Activated CD4-positive, alpha-beta T cell treated with anti-CD3 and anti-CD28 coated beads, Interleukin-2, amount 50 U/mL, for 4 hours (primary cell): ENCODE data around the gene HEXD.

Experiments
- DNase-seq, 2 experiments: peaks; one replicate each; pipeline ENCODE4 v3.0.0-alpha.2; 2020

Gene HEXD

GRCh38 chr17:82461827-82462524, 43.8 kb downstream of the HEXD start:
- DNase-seq, result no peak

DNA sequence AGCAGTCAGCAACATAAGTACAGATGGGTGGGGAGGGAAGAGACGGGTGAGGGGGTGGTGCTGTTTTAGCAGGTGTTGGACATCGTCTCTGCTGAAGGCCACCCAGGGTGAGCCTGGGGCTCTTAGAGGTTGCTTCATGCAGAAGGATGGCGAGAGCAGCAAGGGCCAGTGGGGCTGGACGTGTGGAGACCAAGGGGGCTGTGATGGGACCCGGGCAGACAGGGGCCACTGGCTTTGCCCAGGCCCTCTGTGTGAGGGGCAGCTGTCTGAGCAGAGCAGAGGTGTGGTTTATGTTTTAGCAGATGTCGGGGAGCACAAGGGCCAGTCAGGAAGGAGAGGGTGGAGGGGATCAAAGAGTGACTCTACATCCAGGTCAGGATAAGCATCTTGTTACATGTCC, 45.2 kb downstream of the HEXD start:
- no peak for DNase-seq

- no peak for DNase-seq
Measured at GRCh38 chr17:82463925-82464566, 45.9 kb downstream of the HEXD start.

DNA sequence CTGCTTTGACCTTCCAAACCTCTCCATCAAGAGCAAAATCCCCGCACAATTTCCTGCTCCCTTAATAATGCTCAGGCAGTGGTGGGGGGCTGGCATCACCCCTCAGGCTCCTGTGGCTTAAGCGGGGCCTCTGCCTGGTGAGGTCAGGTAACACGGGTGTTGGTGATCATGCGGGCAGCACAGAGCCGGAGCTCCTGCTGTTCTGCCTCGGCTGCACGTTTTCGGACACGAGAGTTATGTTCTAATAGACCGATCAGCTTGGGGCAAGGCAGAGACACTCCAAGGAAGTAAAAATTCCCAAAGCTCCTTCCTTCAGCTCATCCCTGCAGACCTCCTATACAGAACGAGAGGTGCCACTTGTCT, 46.4 kb downstream of the HEXD start:
- no peak for DNase-seq

GRCh38 chr17:82465023-82465603, 47.0 kb downstream of the HEXD start:
- DNase-seq, result no peak

DNA sequence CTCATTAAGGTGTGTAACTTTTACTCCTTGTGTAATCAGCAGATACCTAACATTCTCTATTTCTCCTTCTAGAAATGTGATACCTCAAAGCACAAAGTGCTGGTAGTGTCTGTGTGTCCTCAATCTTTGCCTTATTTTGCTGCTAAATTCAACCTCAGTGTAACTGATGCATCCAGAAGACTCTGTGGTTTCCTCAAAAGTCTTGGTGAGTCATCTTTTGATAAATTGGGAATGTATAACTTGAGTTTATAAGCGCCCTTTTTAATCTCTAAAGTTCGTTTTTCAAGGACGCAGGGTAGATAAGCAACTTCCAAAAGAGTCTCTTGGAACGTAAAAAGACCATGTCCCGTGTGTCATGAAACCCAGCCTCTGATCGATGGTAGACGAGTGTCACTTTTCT, 50.5 kb downstream of the HEXD start:
- no peak for DNase-seq

- DNase-seq, result no peak
Measured at GRCh38 chr17:82470065-82470464, 51.9 kb downstream of the HEXD start.

- no peak for DNase-seq
Measured at GRCh38 chr17:82474223-82475010, 56.3 kb downstream of the HEXD start.

DNA sequence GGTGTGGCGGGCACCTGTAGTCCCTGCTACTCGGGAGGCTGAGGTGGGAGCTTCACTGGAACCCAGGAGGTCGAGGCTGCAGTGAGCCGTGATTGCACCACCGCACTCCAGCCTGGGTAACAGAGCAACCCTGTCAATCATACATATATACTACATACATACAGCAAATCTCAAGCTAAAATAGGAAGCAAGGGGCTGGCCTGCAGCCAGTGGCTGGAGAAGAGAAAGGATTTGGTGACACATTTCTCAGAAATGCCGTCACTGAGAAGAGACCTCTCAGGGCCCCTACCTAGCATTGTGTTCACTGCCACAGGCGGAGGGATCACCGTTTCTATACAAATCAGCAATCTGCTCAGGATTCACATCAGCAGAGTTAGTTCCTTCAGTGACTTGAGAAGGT, 57.3 kb downstream of the HEXD start:
- no peak for DNase-seq

- DNase-seq, result no peak
Measured at GRCh38 chr17:82477934-82478333, 59.8 kb downstream of the HEXD start.

DNA sequence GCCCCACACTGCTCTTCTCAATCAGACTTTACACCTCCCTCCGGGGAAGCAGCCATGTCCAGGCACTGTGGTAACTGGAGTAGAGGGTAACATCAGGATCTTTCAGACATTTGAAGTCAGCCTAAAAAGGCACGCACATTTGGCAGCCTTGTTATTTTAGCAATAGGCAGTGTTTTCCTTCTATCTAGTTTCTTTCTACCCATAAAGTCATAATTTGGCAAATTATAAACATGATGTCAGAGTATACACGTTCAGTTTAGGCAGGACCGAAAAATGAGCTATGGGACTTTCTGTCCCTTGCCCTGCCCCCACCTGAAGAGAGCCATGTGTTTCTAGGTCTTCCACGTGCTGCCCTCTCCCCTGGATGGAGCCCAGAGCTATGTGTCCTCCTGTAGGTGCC, 61.5 kb downstream of the HEXD start:
- DNase-seq, result no peak

- DNase-seq, result no peak
Measured at GRCh38 chr17:82480318-82480717, 62.2 kb downstream of the HEXD start.

- no peak for DNase-seq
Measured at GRCh38 chr17:82483204-82483660, 65.1 kb downstream of the HEXD start.

DNA sequence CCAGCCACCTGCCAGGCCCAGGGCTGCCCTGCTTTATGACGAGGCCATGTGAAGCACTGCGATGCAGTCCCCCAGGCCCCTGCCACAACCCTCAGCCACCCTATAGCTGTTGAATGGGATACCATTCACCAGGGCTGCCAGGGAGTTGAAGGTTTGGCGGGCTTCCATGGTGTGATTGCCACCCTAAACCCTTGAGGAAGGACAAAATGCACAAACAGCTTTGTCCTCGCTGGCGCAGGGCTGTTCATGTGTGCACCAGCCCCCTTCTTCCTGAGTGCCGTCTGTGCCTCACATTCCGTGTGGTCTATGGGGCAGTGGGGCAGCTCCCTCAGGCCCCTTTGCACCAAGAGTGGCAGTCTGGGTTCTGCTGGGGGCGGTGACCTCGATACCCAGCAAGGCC, 65.7 kb downstream of the HEXD start:
- DNase-seq, result no peak

- DNase-seq, result no peak
Measured at GRCh38 chr17:82486231-82487094, 68.3 kb downstream of the HEXD start.

- no peak for DNase-seq
Measured at GRCh38 chr17:82487910-82488309, 69.8 kb downstream of the HEXD start.

GRCh38 chr17:82489117-82489516, 71.0 kb downstream of the HEXD start:
- no peak for DNase-seq

GRCh38 chr17:82489851-82490511, 71.8 kb downstream of the HEXD start:
- no peak for DNase-seq

- no peak for DNase-seq
Measured at GRCh38 chr17:82490512-82491195, 72.5 kb downstream of the HEXD start.

GRCh38 chr17:82491196-82491530, 73.0 kb downstream of the HEXD start:
- no peak for DNase-seq

- DNase-seq, result no peak
Measured at GRCh38 chr17:82491533-82491932, 73.4 kb downstream of the HEXD start.
